HEK293T (cell line): ENCODE results near the gene CREB3L1.

ENCODE experiments used
- ARNT ChIP-seq: fragments of 450-650 bp; IDR thresholded peaks from 2 replicates; pipeline ENCODE4 v1.6.1; 2017; ENCODE audit warnings: mild to moderate bottlenecking
- BHLHE40 ChIP-seq: fragments of 450-650 bp; IDR thresholded peaks from 2 replicates; pipeline ENCODE4 v1.6.1; 2016; ENCODE audit warnings: mild to moderate bottlenecking, moderate library complexity, borderline replicate concordance
- CTBP1 ChIP-seq: fragments of 450-650 bp; IDR thresholded peaks from 2 replicates; pipeline ENCODE4 v1.6.1; 2016; ENCODE audit warnings: borderline replicate concordance
- ELF4 ChIP-seq: fragments of 450-650 bp; IDR thresholded peaks from 2 replicates; pipeline ENCODE4 v1.6.1; 2017; ENCODE audit warnings: antibody characterized with exemption
- FOXA1 ChIP-seq: fragments of 450-650 bp; IDR thresholded peaks from 2 replicates; pipeline ENCODE4 v1.6.1; 2016; ENCODE audit warnings: mild to moderate bottlenecking
- FOXK2 ChIP-seq: fragments of 450-650 bp; IDR thresholded peaks from 2 replicates; pipeline ENCODE4 v1.6.1; 2016; ENCODE audit warnings: mild to moderate bottlenecking
- FOXM1 ChIP-seq: fragments of 450-650 bp; IDR thresholded peaks from 2 replicates; pipeline ENCODE4 v1.6.1; 2017; ENCODE audit warnings: mild to moderate bottlenecking, borderline replicate concordance
- L3MBTL2 ChIP-seq: fragments of 450-650 bp; conservative IDR thresholded peaks from 2 replicates; pipeline ENCODE4 v1.6.1; 2016; ENCODE audit warnings: mild to moderate bottlenecking
- PKNOX1 ChIP-seq: fragments of 450-650 bp; IDR thresholded peaks from 2 replicates; pipeline ENCODE4 v1.6.1; 2016
- SP1 ChIP-seq: fragments of 450-650 bp; IDR thresholded peaks from 2 replicates; pipeline ENCODE4 v1.6.1; 2017
- SUZ12 ChIP-seq: fragments of 450-650 bp; IDR thresholded peaks from 2 replicates; pipeline ENCODE4 v1.6.1; 2016; ENCODE audit warnings: mild to moderate bottlenecking

GRCh38 chr11:46351606-46352005 is 74.1 kb downstream of the CREB3L1 start:
- TF ChIP-seq SP1 (no peak), PKNOX1 (no peak), CTBP1 (no peak), ARNT (no peak), L3MBTL2 (no peak), BHLHE40 (no peak), FOXA1 (no peak), SUZ12 (no peak), FOXK2 (no peak), ELF4 (no peak), FOXM1 (no peak)
